GM18868 (cell line): ENCODE results near the gene SLC4A2.
"Not testable (repeated sequence)": the region's sequence is repeated elsewhere in the genome, so short reads cannot be mapped to it uniquely, and the experiment has no call there.

Experiments used
- ATAC-seq: cut with Tn5 transposase; IDR thresholded peaks from one replicate; pipeline ENCODE4 v1.9.1; 2021; ENCODE audit warnings: mild to moderate bottlenecking, moderate library complexity; ENCODE audit not compliant: unreplicated experiment

Gene SLC4A2

GRCh38 chr7:151040616-151041375 lies 18.6 kb upstream of the SLC4A2 start:
- ATAC-seq, result no peak

- not testable (repeated sequence) for ATAC-seq
Observed at GRCh38 chr7:151043449-151043848, 15.9 kb upstream of the SLC4A2 start.

GRCh38 chr7:151043959-151044358 lies 15.4 kb upstream of the SLC4A2 start:
- no peak for ATAC-seq

GRCh38 chr7:151045262-151045661 lies 14.1 kb upstream of the SLC4A2 start:
- no peak for ATAC-seq

DNA sequence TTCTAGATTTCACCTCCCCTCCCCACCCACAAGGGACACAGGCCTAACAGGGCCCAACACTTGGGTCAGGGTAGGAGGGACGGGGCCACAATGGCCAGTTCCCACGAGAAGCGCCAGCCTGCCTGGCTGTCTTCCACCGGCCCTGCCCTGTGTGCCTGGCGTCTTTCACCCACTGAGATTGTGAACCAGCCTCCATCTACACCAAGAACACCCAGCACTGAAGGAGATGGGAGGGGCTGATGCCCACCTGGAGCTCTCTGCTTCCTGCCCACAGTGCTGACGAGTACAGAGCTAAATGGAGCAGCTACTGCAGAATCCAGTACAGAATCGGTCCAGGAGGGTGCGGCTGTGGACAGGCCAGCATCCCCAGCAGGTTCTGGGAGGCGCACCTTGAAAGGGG lies 13.4 kb upstream of the SLC4A2 start:
- no peak for ATAC-seq

DNA sequence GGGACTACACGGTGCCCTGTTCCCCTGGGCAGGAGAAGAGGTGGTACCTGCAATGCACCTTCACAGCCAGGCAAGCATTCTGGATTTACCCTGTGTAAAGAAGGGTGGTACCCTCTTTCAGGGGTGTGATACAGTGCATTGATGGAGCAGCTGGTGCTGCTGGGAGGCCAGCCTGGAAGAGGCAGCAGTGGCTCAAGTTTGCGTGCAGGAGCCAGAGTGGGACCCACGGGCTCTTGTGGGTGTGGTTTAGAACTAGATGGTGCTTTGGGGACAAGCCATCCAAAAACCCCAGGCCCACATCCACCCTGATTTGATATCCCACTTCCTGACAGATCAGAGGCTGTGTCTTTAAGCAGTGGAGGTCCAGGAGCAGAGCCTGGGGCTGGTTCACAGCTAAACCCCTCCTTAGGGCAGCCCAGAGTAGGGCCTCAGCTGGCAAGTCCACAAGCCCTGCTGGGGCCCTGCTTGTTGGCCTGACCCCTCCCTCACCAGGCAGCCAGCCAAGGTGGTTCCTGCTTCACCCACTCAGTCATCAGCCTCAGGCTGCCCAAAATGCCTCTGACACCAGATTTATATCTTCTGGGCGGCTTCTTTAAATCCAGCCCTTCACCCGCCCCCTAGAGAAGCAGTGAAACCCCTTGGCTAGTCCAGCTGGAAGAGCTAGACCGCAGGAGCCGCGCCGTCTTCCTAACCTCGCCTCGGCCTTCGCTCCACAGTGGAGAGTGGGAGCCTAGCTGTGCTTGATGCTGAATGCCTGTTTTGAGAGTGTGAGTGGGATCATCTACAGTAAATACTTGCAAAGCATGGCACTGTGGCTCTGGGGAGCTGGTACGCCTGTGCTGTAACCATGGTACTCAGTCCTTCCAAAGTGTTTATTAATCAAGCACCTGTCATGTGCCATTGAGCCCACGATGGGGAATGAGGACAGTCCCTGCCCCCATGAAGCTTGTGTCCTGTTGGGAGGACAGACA lies 12.5 kb upstream of the SLC4A2 start:
- ATAC-seq, result no peak

- ATAC-seq, result no peak
Observed at GRCh38 chr7:151047976-151048815, 11.2 kb upstream of the SLC4A2 start, which contains the start of gene ASIC3. Gene ASIC3 (plus strand): TSS chr7:151048531. CDS start chr7:151048886, 355 bp downstream.

DNA sequence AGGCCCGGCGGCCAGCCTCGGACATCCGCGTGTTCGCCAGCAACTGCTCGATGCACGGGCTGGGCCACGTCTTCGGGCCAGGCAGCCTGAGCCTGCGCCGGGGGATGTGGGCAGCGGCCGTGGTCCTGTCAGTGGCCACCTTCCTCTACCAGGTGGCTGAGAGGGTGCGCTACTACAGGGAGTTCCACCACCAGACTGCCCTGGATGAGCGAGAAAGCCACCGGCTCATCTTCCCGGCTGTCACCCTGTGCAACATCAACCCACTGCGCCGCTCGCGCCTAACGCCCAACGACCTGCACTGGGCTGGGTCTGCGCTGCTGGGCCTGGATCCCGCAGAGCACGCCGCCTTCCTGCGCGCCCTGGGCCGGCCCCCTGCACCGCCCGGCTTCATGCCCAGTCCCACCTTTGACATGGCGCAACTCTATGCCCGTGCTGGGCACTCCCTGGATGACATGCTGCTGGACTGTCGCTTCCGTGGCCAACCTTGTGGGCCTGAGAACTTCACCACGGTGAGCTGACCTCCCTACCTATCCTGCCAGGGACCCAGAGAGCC lies 10.4 kb upstream of the SLC4A2 start:
- no peak for ATAC-seq

DNA sequence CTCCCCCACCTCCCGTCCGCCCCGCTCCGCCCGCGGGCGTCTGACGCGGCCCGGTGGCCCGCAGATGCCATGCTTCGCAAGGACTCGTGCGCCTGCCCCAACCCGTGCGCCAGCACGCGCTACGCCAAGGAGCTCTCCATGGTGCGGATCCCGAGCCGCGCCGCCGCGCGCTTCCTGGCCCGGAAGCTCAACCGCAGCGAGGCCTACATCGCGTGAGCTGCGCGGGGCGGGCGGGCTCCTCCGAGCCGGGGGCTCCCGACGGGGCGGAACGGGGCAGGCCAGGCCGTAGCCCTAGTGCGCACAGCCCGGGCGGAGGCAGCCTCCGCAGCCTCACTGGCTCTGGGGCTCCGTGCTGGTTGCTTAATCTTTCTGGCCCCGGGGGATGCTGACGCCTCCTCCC lies 8.3 kb upstream of the SLC4A2 start:
- no peak for ATAC-seq

DNA sequence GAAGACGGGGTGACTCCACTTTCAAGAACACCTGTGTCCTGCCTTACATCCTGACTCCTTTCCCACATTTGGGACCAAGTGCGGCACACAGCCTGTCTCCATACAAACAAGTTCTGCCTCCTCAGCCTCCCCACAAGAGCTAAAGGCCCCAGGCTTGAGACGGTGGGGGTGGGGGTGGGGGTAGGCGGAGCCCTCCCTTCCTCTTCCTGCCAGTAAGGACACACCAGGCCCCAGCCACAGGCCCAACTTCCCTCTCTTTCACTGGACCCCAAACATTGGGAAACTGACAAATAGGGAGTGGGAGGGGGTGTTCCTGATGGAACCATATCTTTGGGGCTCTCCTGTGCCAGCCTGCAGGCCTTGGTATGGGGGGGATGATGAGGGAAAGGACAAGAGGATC lies 6.3 kb upstream of the SLC4A2 start:
- ATAC-seq, result no peak

- no peak for ATAC-seq
Observed at GRCh38 chr7:151053751-151054150, 5.6 kb upstream of the SLC4A2 start.

- no peak for ATAC-seq
Observed at GRCh38 chr7:151056283-151056665, 3.1 kb upstream of the SLC4A2 start.

GRCh38 chr7:151056666-151057505 lies 2.5 kb upstream of the SLC4A2 start:
- ATAC-seq, result no peak

DNA sequence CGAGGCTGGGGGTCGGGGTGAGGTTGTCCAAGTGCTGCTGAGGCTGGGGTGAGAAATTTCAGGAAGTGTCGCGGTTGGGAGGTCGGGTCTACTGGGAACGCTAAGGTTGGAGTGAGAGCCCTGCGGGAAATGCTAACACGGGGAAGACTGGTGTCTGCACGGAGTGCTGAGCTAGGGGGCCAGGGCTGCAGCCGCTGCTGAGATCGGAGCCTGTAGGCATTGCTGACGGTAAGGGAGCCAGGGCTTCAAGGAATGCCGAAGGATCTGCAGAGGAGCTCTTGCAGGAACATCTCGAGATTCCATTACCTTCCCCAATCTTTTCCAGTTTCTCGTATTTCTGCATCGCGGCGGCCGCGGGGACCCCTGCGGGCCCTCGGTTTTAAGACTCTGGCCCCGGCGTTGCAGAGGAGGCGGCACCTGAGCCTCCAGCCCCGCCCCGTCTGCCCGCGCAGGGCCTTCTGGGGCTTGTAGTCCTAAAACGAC lies 1.8 kb upstream of the SLC4A2 start, which contains the start of gene CDK5:
Gene CDK5, minus strand, starts transcription at position 392 of the 483 bp plus-strand sequence. Its CDS starts 49 bp downstream, at position 343.
- peak; percentile 15 for ATAC-seq

- ATAC-seq, result peak; percentile 91
Observed at GRCh38 chr7:151057989-151058780, 1.2 kb upstream of the SLC4A2 start.

GRCh38 chr7:151058781-151059366 lies 515 bp upstream of the SLC4A2 start:
- ATAC-seq, result no peak

GRCh38 chr7:151060113-151060415 lies 675 bp downstream of the SLC4A2 start:
- ATAC-seq, result no peak

DNA sequence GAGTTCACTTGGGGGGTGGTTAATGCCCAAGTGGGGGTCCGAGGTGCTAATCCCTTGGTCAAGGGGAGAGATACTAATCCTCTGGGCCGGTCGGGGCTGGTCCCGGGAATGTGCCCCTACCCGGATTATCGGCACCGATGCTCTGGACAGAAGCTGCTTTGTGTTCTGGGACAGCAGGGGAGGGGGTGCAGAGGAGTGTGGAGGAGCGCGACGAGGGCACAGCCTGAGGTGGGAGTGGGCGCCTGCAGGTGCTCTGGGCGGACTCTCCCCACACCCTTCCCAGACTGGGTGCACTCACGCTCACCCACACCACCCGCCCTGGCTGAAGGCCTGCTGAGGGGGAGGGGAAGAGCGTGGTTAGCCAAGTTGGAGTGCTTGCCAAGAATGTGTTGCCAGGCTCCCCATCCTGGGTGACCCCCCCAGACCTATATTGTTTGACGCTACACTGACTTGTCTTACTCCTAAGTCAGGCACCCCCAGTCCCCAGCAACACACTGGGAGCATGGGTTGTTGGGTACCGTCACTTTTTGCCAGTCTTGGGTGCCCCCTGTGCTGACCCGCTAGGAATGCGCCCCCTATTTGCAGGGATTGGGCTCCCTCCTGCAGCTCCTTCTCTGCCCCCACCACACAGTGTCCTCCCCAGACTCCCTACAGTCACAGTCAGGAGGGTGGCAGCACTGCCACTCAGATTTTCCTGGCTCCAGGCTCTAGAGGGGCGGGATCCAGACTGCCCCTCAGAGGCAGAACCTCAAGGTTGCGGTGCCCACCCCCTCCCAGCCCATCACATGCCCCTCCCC lies 1.2 kb downstream of the SLC4A2 start:
- no peak for ATAC-seq
